ENCODE results near the gene NPHS1. TPM values are rescaled to one million over a fixed set of nuclear protein-coding genes. Genes with fewer than 3 reads are reported as not detected.

The NPHS1 gene
- total RNA-seq, 1 donor from 2014 or later = 0.62 TPM

DNA sequence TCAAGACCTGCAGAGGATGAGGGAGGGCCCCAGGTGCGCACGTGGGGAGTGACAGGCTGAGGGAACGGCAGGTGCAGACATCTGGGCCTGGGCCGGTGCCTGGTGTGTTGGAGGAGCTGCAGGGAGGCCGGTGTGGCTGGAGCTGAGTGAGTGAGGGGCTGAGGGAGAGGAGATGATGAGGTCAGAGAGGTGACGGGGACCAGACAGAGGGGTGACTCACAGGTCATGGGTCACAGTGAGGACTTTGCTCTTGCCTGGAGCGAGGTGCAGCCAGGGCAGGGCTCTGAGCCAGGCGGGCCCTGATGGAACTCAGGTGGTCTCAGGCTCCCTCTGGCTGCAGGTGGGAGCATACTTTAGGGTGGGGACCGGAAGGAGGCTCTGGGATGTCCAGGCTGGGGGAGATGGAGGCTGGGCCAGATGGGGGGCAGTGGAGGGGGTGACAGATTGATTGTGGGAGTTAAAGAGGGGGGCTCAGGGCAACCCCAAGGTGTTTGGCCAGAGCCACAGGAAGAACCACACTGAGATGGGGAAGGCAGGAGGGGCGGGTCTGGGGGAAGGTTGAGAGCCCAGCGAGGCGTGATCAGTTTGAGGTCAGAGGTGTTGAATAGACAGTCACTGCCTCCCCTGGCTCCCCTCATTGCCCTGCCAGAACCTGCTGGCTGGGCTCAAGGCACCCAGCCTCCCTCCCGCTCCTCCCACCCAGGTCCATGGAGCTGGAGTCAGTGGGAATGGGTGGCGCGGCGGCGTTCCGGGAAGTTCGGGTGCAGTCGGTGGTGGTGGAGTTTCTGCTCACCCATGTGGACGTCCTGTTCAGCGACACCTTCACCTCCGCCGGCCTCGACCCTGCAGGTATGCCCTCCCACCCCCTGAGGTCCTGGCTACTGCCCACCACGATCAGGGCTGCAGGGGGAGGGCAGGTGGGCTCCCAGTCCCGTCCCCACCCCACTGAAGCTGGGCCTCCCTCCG, 68.6 kb downstream of the NPHS1 start:
- peak overlapping the region; percentile 43 for H3K4me3 ChIP-seq
- no peak overlapping the region for H3K27ac Mint-ChIP-seq

DNA sequence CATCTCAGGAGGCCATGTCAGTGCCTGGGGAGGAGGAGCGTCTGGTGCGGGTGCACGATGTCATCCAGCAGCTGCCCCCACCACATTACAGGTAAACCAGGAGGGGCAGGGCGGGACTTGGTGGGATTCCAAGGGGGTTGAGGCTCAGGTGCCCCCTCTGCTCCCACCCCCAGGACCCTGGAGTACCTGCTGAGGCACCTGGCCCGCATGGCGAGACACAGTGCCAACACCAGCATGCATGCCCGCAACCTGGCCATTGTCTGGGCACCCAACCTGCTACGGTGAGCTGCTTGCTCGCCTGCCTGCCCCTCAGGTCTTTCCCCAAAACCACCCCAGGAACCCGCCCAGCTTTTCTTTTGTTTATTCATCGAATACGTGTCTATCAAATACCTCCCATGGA, 69.7 kb downstream of the NPHS1 start:
- H3K27me3 Mint-ChIP-seq (ENCODE audit: insufficient read depth, low read depth) = no peaks in the 10 kb centered on the region
- H3K4me1 Mint-ChIP-seq = no peaks in the 10 kb centered on the region
- Histone ChIP-seq H3K79me2 (ENCODE audit: low read depth) (no peaks in the 10 kb centered on the region), H3K36me3 (no peaks in the 10 kb centered on the region), H3K27me3 (peaks cover 30% of the 10 kb centered on the region), H3K4me1 (peaks cover 10% of the 10 kb centered on the region), H3F3A (ENCODE audit: low read depth) (peaks cover 17% of the 10 kb centered on the region), H3K4me2 (no peak overlapping the region), H3K9me3 (ENCODE audit: low read depth) (no peaks in the 10 kb centered on the region), H3K27ac (no peak overlapping the region), H2AFZ (replicated peaks) (no peak overlapping the region), H3K9ac (no peak overlapping the region), H4K20me1 (ENCODE audit: low read depth) (peaks cover 25% of the 10 kb centered on the region), H3K4me3 (no peak overlapping the region)
- no peak overlapping the region for H3K27ac Mint-ChIP-seq
- TF ChIP-seq, protein P1, sequence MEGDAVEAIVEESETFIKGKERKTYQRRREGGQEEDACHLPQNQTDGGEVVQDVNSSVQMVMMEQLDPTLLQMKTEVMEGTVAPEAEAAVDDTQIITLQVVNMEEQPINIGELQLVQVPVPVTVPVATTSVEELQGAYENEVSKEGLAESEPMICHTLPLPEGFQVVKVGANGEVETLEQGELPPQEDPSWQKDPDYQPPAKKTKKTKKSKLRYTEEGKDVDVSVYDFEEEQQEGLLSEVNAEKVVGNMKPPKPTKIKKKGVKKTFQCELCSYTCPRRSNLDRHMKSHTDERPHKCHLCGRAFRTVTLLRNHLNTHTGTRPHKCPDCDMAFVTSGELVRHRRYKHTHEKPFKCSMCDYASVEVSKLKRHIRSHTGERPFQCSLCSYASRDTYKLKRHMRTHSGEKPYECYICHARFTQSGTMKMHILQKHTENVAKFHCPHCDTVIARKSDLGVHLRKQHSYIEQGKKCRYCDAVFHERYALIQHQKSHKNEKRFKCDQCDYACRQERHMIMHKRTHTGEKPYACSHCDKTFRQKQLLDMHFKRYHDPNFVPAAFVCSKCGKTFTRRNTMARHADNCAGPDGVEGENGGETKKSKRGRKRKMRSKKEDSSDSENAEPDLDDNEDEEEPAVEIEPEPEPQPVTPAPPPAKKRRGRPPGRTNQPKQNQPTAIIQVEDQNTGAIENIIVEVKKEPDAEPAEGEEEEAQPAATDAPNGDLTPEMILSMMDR (IDR thresholded peaks at IDR 0.05) = no peak
- TF ChIP-seq EZH2 (IDR thresholded peaks at IDR 0.05) = no peak
- TF ChIP-seq EZH2phosphoT487 (IDR thresholded peaks at IDR 0.05) = no peak
- no peaks in the 10 kb centered on the region for H3K9me3 Mint-ChIP-seq
- DNase-seq (ENCODE audit: low spot score) = no peak
- peaks cover 5% of the 10 kb centered on the region for H3K36me3 Mint-ChIP-seq
- H3K4me3 Mint-ChIP-seq = no peak overlapping the region

More for the DNA sequence above, 68.6 kb downstream of the NPHS1 start:
- no peak overlapping the region for H2AFZ ChIP-seq (replicated peaks)
- no peaks in the 10 kb centered on the region for H3K4me1 Mint-ChIP-seq
- no peak for TF ChIP-seq EZH2phosphoT487 (IDR thresholded peaks at IDR 0.05)
- no peak for TF ChIP-seq EZH2 (IDR thresholded peaks at IDR 0.05)
- TF ChIP-seq, protein P1 (IDR thresholded peaks at IDR 0.05) = peak; percentile 27
- peaks cover 7% of the 10 kb centered on the region for H3K36me3 Mint-ChIP-seq
- H3K4me2 ChIP-seq = peak overlapping the region; percentile 84
- H3K27me3 ChIP-seq = peaks cover 30% of the 10 kb centered on the region
- H3K9me3 Mint-ChIP-seq = no peaks in the 10 kb centered on the region
- H3K9ac ChIP-seq = no peak overlapping the region
- no peak for DNase-seq (ENCODE audit: low spot score)
- H3K4me1 ChIP-seq = peaks cover 10% of the 10 kb centered on the region
- H3K27me3 Mint-ChIP-seq (ENCODE audit: insufficient read depth, low read depth) = peaks cover 1% of the 10 kb centered on the region
- peak overlapping the region; percentile 4 for H3K4me3 Mint-ChIP-seq
- no peaks in the 10 kb centered on the region for H3K79me2 ChIP-seq (ENCODE audit: low read depth)
- no peak overlapping the region for H3K27ac ChIP-seq
- no peaks in the 10 kb centered on the region for H3K36me3 ChIP-seq
- peaks cover 17% of the 10 kb centered on the region for H3F3A ChIP-seq (ENCODE audit: low read depth)
- peaks cover 22% of the 10 kb centered on the region for H4K20me1 ChIP-seq (ENCODE audit: low read depth)
- no peaks in the 10 kb centered on the region for H3K9me3 ChIP-seq (ENCODE audit: low read depth)

DNA sequence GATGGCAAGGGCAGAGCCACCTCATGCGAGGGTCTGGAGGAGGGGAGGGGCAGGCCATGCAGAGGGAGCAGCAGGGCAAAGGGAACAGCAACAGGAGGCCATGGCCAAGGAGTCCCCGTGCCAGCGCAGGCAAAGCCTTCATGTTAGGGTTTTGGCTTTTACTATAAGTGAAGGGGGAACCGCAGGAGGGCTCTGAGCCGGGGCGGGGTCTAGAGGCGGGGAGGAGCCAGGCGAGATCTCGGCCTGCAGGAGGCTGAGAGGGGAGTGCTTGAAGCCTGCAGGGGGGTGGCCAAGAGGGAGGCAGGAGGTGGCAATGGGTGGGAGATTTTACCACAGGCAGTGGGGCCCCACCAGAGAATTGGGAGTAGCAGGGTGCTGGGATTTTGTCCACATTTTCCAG, 70.7 kb downstream of the NPHS1 start:
- no peak overlapping the region for H3K4me3 Mint-ChIP-seq
- no peak overlapping the region for H3K4me3 ChIP-seq
- peaks cover 34% of the 10 kb centered on the region for H4K20me1 ChIP-seq (ENCODE audit: low read depth)
- TF ChIP-seq EZH2phosphoT487 (IDR thresholded peaks at IDR 0.05) = no peak
- TF ChIP-seq EZH2 (IDR thresholded peaks at IDR 0.05) = no peak
- TF ChIP-seq, protein P1 (IDR thresholded peaks at IDR 0.05) = no peak
- peaks cover 23% of the 10 kb centered on the region for H3F3A ChIP-seq (ENCODE audit: low read depth)
- peaks cover 30% of the 10 kb centered on the region for H3K27me3 ChIP-seq
- H3K36me3 Mint-ChIP-seq = peaks cover 5% of the 10 kb centered on the region
- H3K79me2 ChIP-seq (ENCODE audit: low read depth) = no peaks in the 10 kb centered on the region
- no peaks in the 10 kb centered on the region for H3K9me3 ChIP-seq (ENCODE audit: low read depth)
- DNase-seq (ENCODE audit: low spot score) = no peak
- H3K9me3 Mint-ChIP-seq = no peaks in the 10 kb centered on the region
- no peak overlapping the region for H2AFZ ChIP-seq (replicated peaks)
- H3K27ac Mint-ChIP-seq = no peak overlapping the region
- no peak overlapping the region for H3K27ac ChIP-seq
- peaks cover 20% of the 10 kb centered on the region for H3K4me1 ChIP-seq
- peaks cover 4% of the 10 kb centered on the region for H3K27me3 Mint-ChIP-seq (ENCODE audit: insufficient read depth, low read depth)
- H3K4me1 Mint-ChIP-seq = peaks cover 6% of the 10 kb centered on the region
- no peaks in the 10 kb centered on the region for H3K36me3 ChIP-seq
- H3K4me2 ChIP-seq = no peak overlapping the region
- H3K9ac ChIP-seq = no peak overlapping the region
